Effector memory CD8-positive, alpha-beta T cell (primary cell): ENCODE data around the gene SPINK8.
A peak's percentile ranks its signal among the peaks of the same experiment; 100 is the strongest.
"Not testable (repeated sequence)": the region's sequence is repeated elsewhere in the genome, so short reads cannot be mapped to it uniquely, and the experiment has no call there.

ENCODE experiments used
- ATAC-seq: fragments of 150-1000 bp; cut with Tn5 transposase; replicated peaks from 2 replicates; pipeline ENCODE4 v1.10.0; 2021; ENCODE audit warnings: mild to moderate bottlenecking, moderate library complexity
- DNase-seq, 3 experiments: peaks; one replicate each; pipeline ENCODE4 v3.0.0; 2021
- H3K27ac Mint-ChIP-seq, 2 donors: one replicate each; pipeline ENCODE4 v1.8.0; 2022; ENCODE audit warnings: mild to moderate bottlenecking in 2 of 2, mixed read lengths in 2 of 2, moderate library complexity in 2 of 2
- H3K27me3 Mint-ChIP-seq, 2 donors: one replicate each; pipeline ENCODE4 v1.8.0; 2022; ENCODE audit warnings: mixed read lengths in 2 of 2
- H3K36me3 Mint-ChIP-seq: one replicate; pipeline ENCODE4 v1.8.0; 2022; ENCODE audit warnings: mild to moderate bottlenecking, moderate library complexity, mixed read lengths; ENCODE audit not compliant: insufficient read depth
- H3K4me1 Mint-ChIP-seq, 2 donors: one replicate each; pipeline ENCODE4 v1.8.0; 2022; ENCODE audit warnings: low read depth in 2 of 2, mixed read lengths in 2 of 2
- H3K4me3 Mint-ChIP-seq, 2 donors: one replicate each; pipeline ENCODE4 v1.8.0; 2022; ENCODE audit warnings: mild to moderate bottlenecking in 2 of 2, mixed read lengths in 2 of 2, moderate library complexity in 2 of 2
- H3K9me3 Mint-ChIP-seq, 2 donors: one replicate each; pipeline ENCODE4 v1.8.0; 2022; ENCODE audit warnings: mixed read lengths in 2 of 2

SPINK8 gene

GRCh38 chr3:48280881-48281280 is 52.6 kb downstream of the SPINK8 start:
- ATAC-seq (no peak), DNase-seq (no peak)
- Mint-ChIP-seq H3K27me3 (peaks cover 0 to 4% of the 10 kb centered on the region in 2 donors), H3K9me3 (no peaks in the 10 kb centered on the region), H3K27ac (no peak overlapping the region), H3K4me3 (no peak overlapping the region), H3K36me3 (peaks cover 3% of the 10 kb centered on the region), H3K4me1 (no peaks in the 10 kb centered on the region)

GRCh38 chr3:48278884-48279559 is 54.4 kb downstream of the SPINK8 start:
- H3K9me3 Mint-ChIP-seq, result no peaks in the 10 kb centered on the region
- DNase-seq, result no peak
- no peak overlapping the region for H3K27ac Mint-ChIP-seq
- no peaks in the 10 kb centered on the region for H3K4me1 Mint-ChIP-seq
- peaks cover 0 to 4% of the 10 kb centered on the region in 2 donors for H3K27me3 Mint-ChIP-seq
- peaks cover 3% of the 10 kb centered on the region for H3K36me3 Mint-ChIP-seq
- no peak for ATAC-seq
- no peak overlapping the region for H3K4me3 Mint-ChIP-seq

DNA sequence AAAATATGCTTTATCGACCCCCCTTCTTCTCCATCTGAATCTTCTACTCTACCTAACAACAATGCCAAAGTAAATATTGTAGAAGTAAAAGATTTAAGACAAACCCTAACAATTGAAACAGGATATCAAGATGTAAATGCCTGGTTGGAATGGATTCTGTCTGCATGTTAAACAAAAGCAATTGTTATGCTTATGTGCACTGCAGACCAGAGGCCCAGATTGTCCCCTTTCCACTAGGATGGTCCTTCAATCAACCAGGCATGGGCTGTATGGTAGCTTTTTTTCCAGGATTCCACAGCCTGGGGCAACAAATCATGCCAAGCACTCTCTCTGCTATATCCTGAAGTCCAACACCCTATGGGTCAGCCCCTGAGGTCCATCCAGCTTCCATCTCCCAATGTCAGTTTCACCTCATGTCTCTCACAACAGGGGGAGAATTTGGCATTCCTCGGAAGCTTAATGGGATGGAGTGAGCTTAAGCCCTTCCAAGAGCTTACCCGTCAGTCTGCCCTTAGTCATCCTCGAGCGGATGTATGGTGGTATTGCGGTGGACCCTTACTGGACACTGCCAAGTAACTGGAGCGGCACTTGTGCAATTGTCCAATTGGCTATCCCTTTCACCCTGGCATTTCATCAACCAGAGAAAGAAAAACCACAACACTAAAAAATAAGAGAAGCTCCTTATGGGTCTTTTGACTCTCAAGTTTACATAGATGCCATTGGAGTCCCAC is 56.4 kb downstream of the SPINK8 start:
- DNase-seq, result no peak
- Mint-ChIP-seq H3K4me3 (no peak overlapping the region), H3K4me1 (peaks cover 0 to 4% of the 10 kb centered on the region in 2 donors), H3K36me3 (peaks cover 3% of the 10 kb centered on the region), H3K9me3 (no peaks in the 10 kb centered on the region), H3K27me3 (peaks cover 0 to 4% of the 10 kb centered on the region in 2 donors), H3K27ac (no peak overlapping the region)
- no peak for ATAC-seq

- Mint-ChIP-seq H3K27me3 (peaks cover 0 to 4% of the 10 kb centered on the region in 2 donors), H3K9me3 (no peaks in the 10 kb centered on the region), H3K36me3 (peaks cover 3% of the 10 kb centered on the region), H3K4me1 (peaks cover 0 to 4% of the 10 kb centered on the region in 2 donors), H3K27ac (peak overlapping the region in 1 of 2 donors; percentile 18), H3K4me3 (no peak overlapping the region)
- no peak for ATAC-seq
- DNase-seq, result no peak
Measured at GRCh38 chr3:48275287-48276027, 58.0 kb downstream of the SPINK8 start.

DNA sequence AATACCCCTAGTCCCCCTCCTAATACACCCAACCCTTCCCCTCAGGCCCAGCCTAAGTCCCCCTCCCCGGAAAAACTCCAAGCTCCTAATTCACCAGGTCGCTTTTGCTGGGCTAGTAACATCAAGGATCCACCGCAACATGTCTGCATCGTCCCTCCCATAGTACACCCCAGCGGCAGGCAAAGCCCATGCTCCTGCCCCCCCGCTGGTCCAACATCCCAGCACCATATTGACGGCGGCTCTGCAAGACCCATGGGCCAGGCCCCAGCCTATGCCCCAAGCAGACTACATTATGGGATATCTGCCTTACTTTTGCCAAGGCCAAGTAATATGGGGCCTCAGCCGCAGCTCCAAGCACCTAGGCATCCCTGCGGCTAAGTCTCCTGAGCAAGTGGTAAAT is 59.0 kb downstream of the SPINK8 start:
- Mint-ChIP-seq H3K4me1 (peaks cover 2 to 4% of the 10 kb centered on the region in 2 donors), H3K27ac (no peak overlapping the region), H3K9me3 (no peaks in the 10 kb centered on the region), H3K4me3 (no peak overlapping the region), H3K36me3 (no peaks in the 10 kb centered on the region), H3K27me3 (no peaks in the 10 kb centered on the region)
- ATAC-seq (no peak), DNase-seq (no peak)

GRCh38 chr3:48273594-48274211 is 59.8 kb downstream of the SPINK8 start:
- DNase-seq (peak; percentile 47 to 60 (median 48)), ATAC-seq (peak; percentile 66)
- Mint-ChIP-seq H3K27me3 (no peaks in the 10 kb centered on the region), H3K4me1 (peaks cover 9 to 10% of the 10 kb centered on the region in 2 donors), H3K9me3 (no peaks in the 10 kb centered on the region), H3K27ac (no peak overlapping the region), H3K4me3 (no peak overlapping the region), H3K36me3 (no peaks in the 10 kb centered on the region)

DNA sequence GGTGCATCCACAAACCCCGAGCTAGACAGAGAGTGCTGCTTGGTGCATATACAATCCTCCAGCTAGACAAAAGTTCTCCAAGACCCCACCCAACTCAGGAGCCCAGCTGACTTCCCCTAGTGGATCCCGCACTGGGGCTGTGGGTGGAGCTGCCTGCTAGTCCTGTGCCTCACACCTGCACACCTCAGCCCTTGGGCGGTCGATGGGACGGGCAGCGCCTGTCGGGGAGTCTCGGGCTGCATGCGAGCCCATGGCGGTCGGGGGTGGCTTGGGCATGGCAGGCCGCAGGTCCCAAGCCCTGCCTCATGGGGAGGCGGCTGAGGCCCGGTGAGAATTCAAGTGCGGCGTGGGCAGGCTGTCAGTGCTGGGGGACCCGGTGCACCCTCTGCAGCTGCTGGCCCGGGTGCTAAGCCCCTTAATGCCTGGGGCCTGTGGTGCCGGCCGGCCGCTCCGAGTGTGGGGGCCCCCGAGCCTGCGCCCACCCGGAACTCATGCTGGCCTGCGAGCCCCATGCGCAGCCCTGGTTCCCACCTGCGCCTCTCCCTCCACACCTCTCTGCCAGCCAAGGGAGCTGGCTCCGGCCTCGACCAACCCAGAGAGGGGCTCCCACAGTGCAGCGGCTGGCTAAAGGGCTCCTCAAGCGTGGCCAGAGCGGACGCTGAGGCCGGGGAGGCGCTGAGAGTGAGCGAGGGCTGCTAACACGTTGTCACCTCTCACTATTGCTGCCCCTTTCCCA is 61.5 kb downstream of the SPINK8 start:
- no peak for ATAC-seq
- Mint-ChIP-seq H3K36me3 (no peaks in the 10 kb centered on the region), H3K27ac (no peak overlapping the region), H3K4me3 (no peak overlapping the region), H3K27me3 (no peaks in the 10 kb centered on the region), H3K4me1 (peaks cover 19 to 20% of the 10 kb centered on the region in 2 donors), H3K9me3 (no peaks in the 10 kb centered on the region)
- no peak for DNase-seq

GRCh38 chr3:48271223-48271622 is 62.2 kb downstream of the SPINK8 start:
- not testable (repeated sequence) for H3K27ac Mint-ChIP-seq, H3K27me3 Mint-ChIP-seq, DNase-seq, ATAC-seq, H3K9me3 Mint-ChIP-seq, H3K4me3 Mint-ChIP-seq, H3K36me3 Mint-ChIP-seq
- H3K4me1 Mint-ChIP-seq, result peaks cover 19 to 20% of the 10 kb centered on the region in 2 donors

DNA sequence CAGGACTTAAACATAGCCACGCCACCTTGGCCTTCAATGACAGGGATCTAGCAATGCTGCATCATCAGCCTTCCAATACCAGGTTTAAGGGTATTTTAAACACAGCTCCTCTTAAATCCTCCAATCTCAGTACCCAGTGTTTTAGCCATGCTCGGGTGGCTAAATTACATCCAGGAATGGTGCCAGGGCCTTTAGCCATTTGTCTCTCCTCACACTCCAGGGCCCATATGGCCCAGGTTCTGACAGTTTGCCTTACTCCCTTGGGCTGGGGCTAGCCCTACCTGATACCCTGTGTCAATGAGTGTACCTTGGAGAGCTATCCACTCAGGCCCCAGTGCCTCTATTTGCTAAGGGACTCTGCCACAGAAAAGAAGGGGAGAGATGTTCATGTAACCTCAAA is 63.2 kb downstream of the SPINK8 start:
- no peak for ATAC-seq
- no peak for DNase-seq
- Mint-ChIP-seq H3K4me1 (peaks cover 19 to 20% of the 10 kb centered on the region in 2 donors), H3K27ac (no peak overlapping the region), H3K36me3 (no peaks in the 10 kb centered on the region), H3K9me3 (no peaks in the 10 kb centered on the region), H3K27me3 (no peaks in the 10 kb centered on the region), H3K4me3 (no peak overlapping the region)

DNA sequence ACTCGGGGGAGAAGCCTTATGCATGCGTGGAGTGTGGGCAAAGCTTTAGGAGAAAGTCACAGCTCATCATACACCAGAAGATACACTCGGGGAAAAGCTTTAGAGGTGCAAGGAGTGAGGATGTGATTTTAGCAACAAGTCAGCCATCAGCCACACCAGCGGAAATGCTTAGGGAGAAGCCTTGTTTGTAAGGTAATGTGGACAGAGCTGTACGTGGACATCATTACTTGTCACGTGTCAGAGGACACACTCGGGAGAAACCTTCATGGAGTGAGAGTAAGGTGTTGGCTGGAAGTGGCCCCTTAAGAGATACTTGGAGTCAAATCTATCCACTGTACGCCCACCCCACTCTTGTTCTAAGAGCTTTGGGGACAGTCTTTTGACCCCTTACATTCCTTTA is 63.9 kb downstream of the SPINK8 start:
- Mint-ChIP-seq H3K4me1 (peaks cover 19 to 20% of the 10 kb centered on the region in 2 donors), H3K4me3 (peak overlapping the region in 1 of 2 donors; percentile 69), H3K36me3 (no peaks in the 10 kb centered on the region), H3K27me3 (no peaks in the 10 kb centered on the region), H3K27ac (peak overlapping the region in 1 of 2 donors; percentile 89), H3K9me3 (no peaks in the 10 kb centered on the region)
- ATAC-seq (no peak), DNase-seq (no peak)

GRCh38 chr3:48268936-48269561 is 64.4 kb downstream of the SPINK8 start:
- H3K27me3 Mint-ChIP-seq, result no peaks in the 10 kb centered on the region
- DNase-seq, result no peak
- H3K4me3 Mint-ChIP-seq, result peak overlapping the region; percentile 52 to 69
- H3K9me3 Mint-ChIP-seq, result no peaks in the 10 kb centered on the region
- peaks cover 19 to 20% of the 10 kb centered on the region in 2 donors for H3K4me1 Mint-ChIP-seq
- ATAC-seq, result no peak
- H3K36me3 Mint-ChIP-seq, result no peaks in the 10 kb centered on the region
- H3K27ac Mint-ChIP-seq, result peak overlapping the region; percentile 89

- peak; percentile 47 to 49 (median 47) for DNase-seq
- Mint-ChIP-seq H3K9me3 (no peaks in the 10 kb centered on the region), H3K27me3 (no peaks in the 10 kb centered on the region), H3K36me3 (peaks cover 2% of the 10 kb centered on the region), H3K4me3 (peak overlapping the region; percentile 52 to 69), H3K4me1 (peaks cover 16 to 20% of the 10 kb centered on the region in 2 donors), H3K27ac (peak overlapping the region; percentile 89)
- ATAC-seq, result peak; percentile 98
Measured at GRCh38 chr3:48268381-48268935, 65.0 kb downstream of the SPINK8 start.
